ENCODE results near the gene HERC4. TPM values are rescaled to one million over a fixed set of nuclear protein-coding genes. Genes with fewer than 3 reads are reported as not detected.
A peak's percentile ranks its signal among the peaks of the same experiment; 100 is the strongest.

The HERC4 gene
- polyA plus RNA-seq, 1 experiment, result 23.4 TPM

DNA sequence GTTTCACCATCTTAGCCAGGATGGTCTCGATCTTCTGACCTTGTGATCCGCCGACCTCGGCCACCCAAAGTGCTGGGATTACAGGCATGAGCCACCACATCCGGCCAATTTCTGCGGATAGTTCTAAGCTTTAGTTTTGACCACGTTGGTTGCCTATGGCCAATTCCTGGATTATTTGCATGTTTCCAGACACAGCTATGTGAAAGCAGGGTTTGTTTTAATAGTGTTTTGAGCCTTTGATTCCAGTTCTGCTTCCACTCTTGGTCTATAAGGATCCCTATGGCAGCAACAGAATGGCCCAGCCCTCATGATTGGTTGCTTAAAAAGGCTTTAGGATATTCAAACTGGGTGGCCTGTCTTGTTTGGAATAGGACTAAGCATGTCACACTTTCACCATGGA is 171.5 kb downstream of the HERC4 start:
- Histone ChIP-seq H3K27me3 (ENCODE audit: control insufficient read depth, insufficient read depth, low read length) (no peaks in the 10 kb centered on the region), H3K4me3 (ENCODE audit: low read depth, low read length) (no peak overlapping the region), H3K36me3 (ENCODE audit: control insufficient read depth, insufficient read depth, low read length) (peaks cover 3% of the 10 kb centered on the region)
- no peak for DNase-seq (ENCODE audit: low read depth)
- TF ChIP-seq, protein P1, sequence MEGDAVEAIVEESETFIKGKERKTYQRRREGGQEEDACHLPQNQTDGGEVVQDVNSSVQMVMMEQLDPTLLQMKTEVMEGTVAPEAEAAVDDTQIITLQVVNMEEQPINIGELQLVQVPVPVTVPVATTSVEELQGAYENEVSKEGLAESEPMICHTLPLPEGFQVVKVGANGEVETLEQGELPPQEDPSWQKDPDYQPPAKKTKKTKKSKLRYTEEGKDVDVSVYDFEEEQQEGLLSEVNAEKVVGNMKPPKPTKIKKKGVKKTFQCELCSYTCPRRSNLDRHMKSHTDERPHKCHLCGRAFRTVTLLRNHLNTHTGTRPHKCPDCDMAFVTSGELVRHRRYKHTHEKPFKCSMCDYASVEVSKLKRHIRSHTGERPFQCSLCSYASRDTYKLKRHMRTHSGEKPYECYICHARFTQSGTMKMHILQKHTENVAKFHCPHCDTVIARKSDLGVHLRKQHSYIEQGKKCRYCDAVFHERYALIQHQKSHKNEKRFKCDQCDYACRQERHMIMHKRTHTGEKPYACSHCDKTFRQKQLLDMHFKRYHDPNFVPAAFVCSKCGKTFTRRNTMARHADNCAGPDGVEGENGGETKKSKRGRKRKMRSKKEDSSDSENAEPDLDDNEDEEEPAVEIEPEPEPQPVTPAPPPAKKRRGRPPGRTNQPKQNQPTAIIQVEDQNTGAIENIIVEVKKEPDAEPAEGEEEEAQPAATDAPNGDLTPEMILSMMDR (IDR thresholded peaks at IDR 0.05; ENCODE audit: insufficient read depth, low read depth, low read length), result no peak
- POLR2A ChIA-PET, result no interaction called here
- CTCF ChIA-PET, result no interaction called here

DNA sequence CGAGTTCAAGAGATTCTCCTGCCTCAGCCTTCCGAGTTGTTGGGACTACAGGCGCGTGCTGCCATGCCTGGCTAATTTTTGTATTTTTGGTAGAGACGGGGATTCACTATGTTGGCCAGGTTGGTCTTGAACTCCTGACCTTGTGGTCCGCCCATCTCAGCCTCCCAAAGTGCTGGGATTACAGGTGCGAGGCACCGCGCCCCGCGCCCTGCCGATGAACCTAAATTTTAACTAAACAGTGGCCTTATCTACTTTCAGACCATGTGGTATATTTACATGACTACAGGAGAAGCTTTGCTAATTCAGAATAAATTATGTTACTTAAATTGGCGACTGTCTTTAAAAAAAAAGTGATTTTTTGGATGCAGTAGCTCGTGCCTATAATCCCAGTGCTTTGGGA is 181.4 kb downstream of the HERC4 start:
- H3K4me3 ChIP-seq (ENCODE audit: low read depth, low read length), result no peak overlapping the region
- ChIA-PET POLR2A (no interaction called here), CTCF (interaction anchor here (0.5 kb wide), 1 partner anchor 9 kb away, joined by 4 read pairs; no protein-coding TSS in a partner anchor)
- H3K27me3 ChIP-seq (ENCODE audit: control insufficient read depth, insufficient read depth, low read length), result no peaks in the 10 kb centered on the region
- TF ChIP-seq, protein P1 (IDR thresholded peaks at IDR 0.05; ENCODE audit: insufficient read depth, low read depth, low read length), result no peak
- peaks cover 6% of the 10 kb centered on the region for H3K36me3 ChIP-seq (ENCODE audit: control insufficient read depth, insufficient read depth, low read length)
- DNase-seq (ENCODE audit: low read depth), result no peak

- ChIA-PET POLR2A (no interaction called here), CTCF (interaction anchor here (0.7 to 0.9 kb wide), 2 partner anchors 9 to 271 kb away, joined by 3 to 4 read pairs; no protein-coding TSS in a partner anchor)
- TF ChIP-seq, protein P1 (IDR thresholded peaks at IDR 0.05; ENCODE audit: insufficient read depth, low read depth, low read length), result no peak
These were observed 190.0 kb downstream of the HERC4 start for GRCh38 chr10:67884842-67885670.

GRCh38 chr10:67884313-67884841 is 190.7 kb downstream of the HERC4 start, which contains the start of gene SIRT1:
Gene SIRT1 (plus strand): TSS chr10:67884656. CDS start chr10:67884722, 66 bp downstream.
- ChIA-PET CTCF (interaction anchor here (0.8 to 1.7 kb wide), 4 partner anchors 19 to 29 kb away, joined by 3 to 4 read pairs (median 3); no protein-coding TSS in a partner anchor), POLR2A (interaction anchor here (0.9 kb wide), 1 partner anchor 13 kb away, joined by 3 read pairs; no protein-coding TSS in a partner anchor)
- peak; percentile 27 for DNase-seq (ENCODE audit: low read depth)
- TF ChIP-seq, protein P1 (IDR thresholded peaks at IDR 0.05; ENCODE audit: insufficient read depth, low read depth, low read length), result no peak
- Histone ChIP-seq H3K27me3 (ENCODE audit: control insufficient read depth, insufficient read depth, low read length) (no peaks in the 10 kb centered on the region), H3K4me3 (ENCODE audit: low read depth, low read length) (peak within 1 kb of the TSS; percentile 67), H3K36me3 (ENCODE audit: control insufficient read depth, insufficient read depth, low read length) (peaks cover 5% of the 10 kb centered on the region)

More at GRCh38 chr10:67884842-67885670, 190.0 kb downstream of the HERC4 start:
- Histone ChIP-seq H3K27me3 (ENCODE audit: control insufficient read depth, insufficient read depth, low read length) (no peaks in the 10 kb centered on the region), H3K36me3 (ENCODE audit: control insufficient read depth, insufficient read depth, low read length) (peaks cover 5% of the 10 kb centered on the region), H3K4me3 (ENCODE audit: low read depth, low read length) (peak overlapping the region; percentile 67)
- DNase-seq (ENCODE audit: low read depth), result peak; percentile 25

DNA sequence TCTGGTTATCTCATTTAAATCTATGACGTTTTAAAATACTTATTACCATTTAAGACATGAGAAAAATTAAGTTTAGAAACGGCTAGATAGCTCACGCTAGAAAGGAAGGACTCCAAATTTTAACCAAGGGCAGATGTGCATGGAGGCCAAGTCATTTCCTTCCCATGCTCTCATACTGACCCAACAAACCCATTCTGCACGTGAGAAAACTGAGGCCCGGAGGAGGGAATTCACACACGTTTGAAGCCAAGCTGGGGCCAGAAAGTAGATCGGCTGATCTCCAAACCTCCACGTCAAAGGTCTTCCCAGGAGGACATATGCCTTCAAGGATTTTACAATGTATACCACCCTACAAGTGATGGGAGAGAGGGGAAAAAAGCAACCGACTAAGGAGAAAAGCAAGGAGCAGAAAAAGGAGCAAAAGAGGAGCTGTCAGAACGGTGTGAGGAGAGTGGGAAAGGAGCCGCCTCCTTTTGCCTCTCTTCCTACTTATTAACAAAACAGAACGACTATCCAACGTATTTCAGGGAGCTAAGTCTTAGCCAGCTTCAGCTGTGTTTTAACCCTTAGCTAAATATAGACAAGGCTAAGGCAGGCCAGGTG is 191.3 kb downstream of the HERC4 start:
- Histone ChIP-seq H3K36me3 (ENCODE audit: control insufficient read depth, insufficient read depth, low read length) (peaks cover 5% of the 10 kb centered on the region), H3K4me3 (ENCODE audit: low read depth, low read length) (peak overlapping the region; percentile 67), H3K27me3 (ENCODE audit: control insufficient read depth, insufficient read depth, low read length) (no peaks in the 10 kb centered on the region)
- TF ChIP-seq, protein P1 (IDR thresholded peaks at IDR 0.05; ENCODE audit: insufficient read depth, low read depth, low read length), result no peak
- ChIA-PET POLR2A (interaction anchor here (0.9 kb wide), 1 partner anchor 12 kb away, joined by 3 read pairs; no protein-coding TSS in a partner anchor), CTCF (interaction anchor here (0.8 to 1.7 kb wide), 4 partner anchors 18 to 28 kb away, joined by 3 to 4 read pairs (median 3); no protein-coding TSS in a partner anchor)
- DNase-seq (ENCODE audit: low read depth), result no peak

Measured in BJ (cell line).